ENCODE measurements around the gene TIMM17A.
"Not testable (repeated sequence)": the region's sequence is repeated elsewhere in the genome, so short reads cannot be mapped to it uniquely, and the experiment has no call there.

The TIMM17A gene

DNA sequence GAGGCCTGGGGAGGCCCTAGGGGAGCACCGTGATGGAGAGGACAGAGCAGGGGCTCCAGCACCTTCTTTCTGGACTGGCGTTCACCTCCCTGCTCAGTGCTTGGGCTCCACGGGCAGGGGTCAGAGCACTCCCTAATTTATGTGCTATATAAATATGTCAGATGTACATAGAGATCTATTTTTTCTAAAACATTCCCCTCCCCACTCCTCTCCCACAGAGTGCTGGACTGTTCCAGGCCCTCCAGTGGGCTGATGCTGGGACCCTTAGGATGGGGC is 60.3 kb downstream of the TIMM17A start:
- DNase-seq (ENCODE audit: low read depth in 2 of 2) = no peak

DNA sequence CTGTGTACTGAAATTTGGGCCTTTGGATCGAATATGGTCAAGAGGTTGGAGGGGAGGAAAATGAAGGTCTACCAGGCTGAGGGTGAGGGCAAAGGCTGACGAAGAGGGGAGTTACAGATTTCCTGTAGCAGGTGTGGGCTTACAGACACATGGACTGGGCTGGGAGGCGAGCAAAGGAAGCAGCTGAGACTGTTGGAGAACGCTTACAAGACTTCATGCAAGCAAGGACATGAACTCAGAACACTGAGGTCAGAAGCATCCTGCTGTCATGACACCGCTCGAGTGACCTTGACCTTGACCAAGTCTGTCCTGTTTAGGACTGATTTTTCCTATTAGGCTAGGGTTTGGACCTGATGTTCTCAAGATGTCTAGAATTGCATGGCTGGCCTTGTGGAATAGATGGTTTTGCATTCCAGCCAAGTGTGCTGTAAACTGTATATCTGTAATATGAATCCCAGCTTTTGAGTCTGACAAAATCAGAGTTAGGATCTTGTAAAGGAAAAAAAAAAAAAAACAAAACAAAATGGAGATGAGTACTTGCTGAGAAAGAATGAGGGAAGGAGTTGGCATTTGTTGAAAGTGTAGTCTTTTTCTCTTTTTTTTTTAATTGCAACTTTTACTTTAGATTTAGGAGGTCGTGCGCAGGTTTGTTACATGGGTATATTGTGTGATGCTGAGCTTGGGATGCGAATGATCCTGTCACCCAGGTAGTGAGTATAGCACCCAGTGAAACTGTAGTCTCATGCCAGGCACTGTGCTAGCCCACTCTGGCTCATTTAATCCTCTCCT is 60.9 kb downstream of the TIMM17A start:
- DNase-seq (ENCODE audit: low read depth in 2 of 2) = no peak

DNA sequence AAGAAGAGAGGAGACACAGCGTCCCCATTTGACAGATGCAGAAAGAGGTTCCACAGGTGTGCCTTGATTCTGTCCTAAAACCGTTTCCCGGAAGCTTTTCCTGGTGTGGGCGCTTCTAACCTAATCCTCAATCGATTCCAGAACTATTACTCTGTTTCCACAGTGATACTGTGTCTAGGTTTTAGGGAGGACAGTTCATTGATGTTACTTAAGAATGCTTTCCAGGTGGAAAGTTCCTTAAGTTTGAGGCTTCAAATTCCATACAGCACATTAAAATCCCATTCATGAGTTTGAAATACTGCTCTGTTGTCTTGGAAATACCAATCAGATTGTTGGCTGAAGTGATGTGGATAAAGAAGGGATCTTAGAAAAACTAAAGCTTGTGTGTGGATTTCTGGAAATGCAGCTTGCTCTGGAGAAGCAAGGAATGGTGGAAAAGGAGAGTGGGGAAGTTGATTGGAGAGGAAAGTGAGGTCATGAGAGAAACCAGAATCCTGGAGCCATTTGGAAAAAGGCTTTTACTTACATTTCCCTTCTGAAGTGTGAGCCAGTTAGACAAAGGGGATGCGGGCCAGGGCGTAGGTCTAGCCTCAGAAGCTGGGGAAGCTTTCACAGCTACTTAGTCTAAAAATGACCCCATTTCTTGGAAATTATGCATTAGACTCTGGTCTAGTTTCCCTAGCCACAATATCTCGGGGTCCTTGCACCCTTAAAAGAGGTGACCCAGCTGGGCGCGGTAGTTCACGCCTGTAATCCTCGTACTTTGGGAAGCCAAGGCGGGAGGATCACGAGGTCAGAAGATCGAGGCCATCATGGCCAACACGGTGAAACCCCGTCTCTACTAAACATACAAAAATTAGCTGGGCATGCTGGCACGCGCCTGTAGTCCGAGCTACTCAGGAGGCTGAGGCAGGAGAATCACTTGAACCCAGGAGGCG is 61.8 kb downstream of the TIMM17A start:
- DNase-seq (ENCODE audit: low read depth in 2 of 2) = no peak

DNA sequence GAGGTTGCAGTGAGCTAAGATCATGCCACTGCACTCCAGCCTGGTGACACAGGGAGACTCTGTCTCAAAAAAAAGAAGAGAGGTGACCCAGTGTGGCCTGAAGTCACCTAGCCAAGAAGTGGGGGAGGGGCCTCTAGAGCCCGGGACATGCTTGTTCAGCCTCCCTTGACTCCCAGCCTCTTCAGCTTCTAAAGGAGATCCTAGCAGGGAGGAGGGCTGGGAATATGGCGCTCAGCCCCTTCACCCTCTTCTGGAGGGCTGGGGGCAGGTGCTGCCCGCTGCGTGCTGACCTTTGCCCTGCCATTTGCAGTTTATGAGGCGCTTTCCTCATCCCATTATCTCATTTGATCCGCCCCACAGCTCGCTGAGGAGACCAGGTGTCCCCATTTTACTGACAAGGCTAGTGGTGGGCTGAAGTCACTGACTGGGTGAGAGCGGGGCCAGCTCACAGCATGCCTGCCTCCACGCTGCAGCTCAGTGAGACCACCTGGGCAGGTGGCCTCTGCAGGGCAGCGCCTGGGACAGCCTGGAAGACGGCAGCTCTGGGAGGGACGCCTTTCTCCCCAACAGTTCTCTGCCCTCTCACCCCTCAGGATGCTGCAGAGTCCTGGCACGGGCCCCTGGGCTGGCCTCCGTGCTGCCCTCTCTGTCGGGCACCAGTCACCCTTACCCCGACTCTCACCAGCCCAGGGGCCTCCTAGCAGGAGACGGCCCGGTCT is 62.6 kb downstream of the TIMM17A start:
- DNase-seq (ENCODE audit: low read depth in 2 of 2) = no peak

DNA sequence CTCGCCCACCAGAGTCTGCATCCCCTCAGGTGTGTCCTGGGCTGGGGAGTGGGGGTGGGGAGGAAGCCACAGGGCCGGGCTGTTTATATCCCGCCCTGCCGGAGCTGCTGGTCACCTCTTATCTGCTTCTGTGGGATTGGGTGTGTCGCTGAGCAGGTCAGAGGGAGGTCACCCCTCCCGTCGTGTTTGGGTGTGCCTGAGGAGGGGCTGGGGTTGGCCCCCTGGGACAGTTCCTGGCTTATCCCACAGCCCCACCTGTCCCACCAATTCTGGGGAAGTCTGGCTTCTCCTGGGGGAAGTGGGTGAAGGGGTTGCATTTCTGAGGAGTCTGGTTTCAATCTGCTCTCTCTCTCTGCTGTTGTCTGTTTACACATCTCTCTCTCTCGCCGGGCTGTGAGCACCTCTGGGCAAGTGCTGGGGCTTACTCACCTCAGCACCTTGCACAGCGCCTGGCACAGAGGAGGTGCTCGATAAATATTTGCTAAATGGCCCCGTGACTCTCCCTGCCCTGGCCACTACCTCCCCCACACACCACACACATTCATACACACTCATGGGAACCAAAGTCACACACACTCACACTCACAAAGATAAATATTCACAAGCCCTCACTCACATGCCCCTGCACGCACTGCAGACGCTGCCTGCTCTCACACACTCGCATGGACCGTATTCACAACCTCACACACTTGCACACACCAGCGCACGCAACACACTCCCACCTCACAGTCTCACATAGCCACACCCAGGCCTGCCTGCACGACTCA is 63.3 kb downstream of the TIMM17A start:
- no peak for DNase-seq (ENCODE audit: low read depth in 2 of 2)

DNA sequence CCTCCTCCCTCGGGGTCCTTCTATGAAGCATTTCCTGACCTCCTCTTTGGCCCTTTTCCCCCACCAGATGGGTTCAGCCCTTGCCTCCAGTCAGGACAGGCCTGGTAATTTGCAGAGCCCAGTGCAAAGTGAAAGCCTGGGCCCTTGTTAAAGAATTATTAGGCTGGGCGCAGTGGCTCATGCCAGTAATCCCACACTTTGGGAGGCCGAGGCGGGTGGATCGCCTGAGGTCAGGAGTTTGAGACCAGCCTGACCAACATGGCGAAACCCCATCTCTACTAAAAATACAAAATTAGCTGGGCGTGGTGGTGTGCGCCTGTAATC is 63.9 kb downstream of the TIMM17A start:
- not testable (repeated sequence) for DNase-seq (ENCODE audit: low read depth in 2 of 2)
